HUDEP-2 (cell line): ENCODE measurements around the gene ERCC4.

ENCODE experiments used
- DNase-seq, 76 experiments: peaks; one replicate each; lab custom pipeline; 2025; ENCODE audit not compliant: unreplicated experiment in 76 of 76; lab: John Stamatoyannopoulos, UW

The ERCC4 gene

DNA sequence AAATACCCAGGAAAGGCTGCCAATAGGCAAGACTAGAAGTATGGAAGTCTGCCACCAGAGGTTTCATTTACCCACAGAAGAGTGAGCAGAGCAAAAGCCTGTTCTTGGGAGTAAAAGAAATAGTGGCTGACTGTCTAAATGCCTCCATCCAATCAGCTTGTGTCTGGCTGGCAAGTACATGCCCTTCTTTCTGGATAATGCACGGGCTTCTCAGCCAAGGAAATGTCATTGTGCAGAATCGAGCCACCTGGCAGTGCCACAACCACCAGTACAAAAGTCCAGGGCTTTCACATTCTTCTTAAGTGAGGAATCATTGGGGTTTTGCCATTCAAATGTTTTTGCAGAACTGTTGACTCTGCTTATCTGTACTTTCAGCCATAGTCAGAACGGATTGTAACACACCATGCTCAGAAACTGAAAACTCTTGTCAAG, 10.1 kb upstream of the ERCC4 start:
- DNase-seq = no peak

DNA sequence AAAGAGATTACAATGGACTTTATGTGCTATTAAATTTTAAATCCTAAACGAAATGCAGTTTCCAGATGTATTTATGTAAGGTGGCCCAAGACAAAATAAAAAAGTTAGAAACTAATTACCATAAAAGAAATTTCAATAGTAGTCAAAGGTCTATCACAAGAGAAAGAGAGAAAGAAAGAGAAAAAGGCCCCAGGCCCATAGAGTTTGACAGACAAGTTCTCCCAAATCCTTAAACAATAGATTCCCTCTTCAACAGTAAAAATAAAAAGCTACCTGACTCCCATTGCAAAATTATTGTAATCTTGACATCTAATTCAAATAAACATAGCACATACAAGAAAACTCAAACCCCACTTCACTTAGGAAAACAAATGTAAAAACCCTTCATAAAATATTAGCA, 8.6 kb upstream of the ERCC4 start:
- DNase-seq = no peak

DNA sequence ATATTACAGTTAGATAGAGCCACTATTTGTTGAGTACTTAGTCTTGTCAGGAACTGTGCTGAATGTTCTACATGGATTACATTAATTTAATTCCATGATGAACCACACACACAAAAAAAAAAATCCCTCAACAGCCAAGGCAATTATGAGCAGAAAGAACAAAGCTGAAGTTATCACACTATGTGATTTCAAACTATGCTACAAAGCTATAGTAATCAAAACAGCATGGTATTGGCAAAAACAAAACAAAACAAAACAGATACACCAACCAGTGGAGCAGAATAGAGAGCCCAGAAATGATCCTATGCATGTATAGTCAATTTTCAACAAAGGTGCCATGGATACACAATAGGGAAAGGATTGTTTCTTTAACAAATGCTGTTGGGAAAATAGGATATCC, 8.1 kb upstream of the ERCC4 start:
- no peak for DNase-seq

DNA sequence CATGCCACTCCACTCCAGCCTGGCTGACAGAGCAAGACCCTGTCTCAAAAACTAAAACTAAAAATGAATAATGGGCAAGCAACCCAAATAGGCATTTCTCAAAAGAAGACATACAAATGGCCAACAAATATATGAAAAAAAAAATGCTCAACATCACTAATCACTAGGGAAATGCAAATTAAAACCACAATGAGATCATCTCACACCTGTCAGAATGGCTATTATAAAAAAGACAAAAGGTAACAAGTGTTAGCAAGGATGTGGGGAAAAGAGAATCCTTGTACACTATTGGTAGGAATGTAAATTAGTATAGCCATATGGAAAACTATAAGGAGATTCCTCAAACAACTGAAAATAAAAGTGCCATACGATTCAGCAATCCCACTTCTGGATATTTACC, 7.1 kb upstream of the ERCC4 start:
- no peak for DNase-seq

DNA sequence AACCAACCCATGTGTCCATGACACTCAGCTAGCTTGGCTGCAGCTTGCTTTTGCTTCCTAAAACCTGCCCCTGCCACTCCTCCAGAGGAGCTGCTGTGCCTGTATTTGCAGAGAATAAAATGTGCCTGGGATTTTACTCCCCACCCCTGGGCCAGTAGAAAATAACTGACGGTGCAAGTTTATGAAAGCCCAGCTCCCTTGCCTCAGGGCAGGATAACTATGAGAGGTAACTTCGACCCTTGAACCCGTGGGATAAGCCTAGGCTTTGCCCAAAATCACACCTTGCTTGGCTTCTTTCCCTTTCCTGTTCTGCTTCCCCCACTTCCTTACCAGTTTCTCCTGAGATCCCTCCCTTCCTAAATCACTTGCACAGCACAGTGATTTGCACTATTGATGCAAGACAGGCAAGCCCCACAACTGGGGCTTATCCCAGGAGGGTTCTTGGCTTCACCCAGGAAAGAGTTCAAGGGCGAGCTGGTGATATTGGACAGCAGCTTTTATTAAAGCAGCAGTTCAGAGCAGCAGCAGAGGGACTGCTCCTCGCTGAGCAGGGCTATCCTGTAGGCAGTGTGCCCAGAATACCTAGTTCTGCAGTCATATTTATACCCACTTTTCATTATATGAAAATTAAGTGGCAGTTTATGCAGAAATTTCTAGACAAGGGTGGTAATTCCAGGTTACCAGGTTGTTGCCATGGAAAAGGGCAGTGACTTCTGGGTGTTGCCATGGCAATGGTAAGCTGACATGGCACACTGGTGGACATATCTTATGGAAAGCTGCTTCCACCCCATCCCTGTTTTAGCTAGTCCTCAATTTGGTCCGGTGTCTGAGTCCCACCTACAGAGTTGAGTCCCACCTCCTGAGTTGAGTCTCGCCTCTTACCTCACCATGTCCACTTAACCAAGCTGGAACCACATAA, 6.3 kb upstream of the ERCC4 start:
- no peak for DNase-seq

DNA sequence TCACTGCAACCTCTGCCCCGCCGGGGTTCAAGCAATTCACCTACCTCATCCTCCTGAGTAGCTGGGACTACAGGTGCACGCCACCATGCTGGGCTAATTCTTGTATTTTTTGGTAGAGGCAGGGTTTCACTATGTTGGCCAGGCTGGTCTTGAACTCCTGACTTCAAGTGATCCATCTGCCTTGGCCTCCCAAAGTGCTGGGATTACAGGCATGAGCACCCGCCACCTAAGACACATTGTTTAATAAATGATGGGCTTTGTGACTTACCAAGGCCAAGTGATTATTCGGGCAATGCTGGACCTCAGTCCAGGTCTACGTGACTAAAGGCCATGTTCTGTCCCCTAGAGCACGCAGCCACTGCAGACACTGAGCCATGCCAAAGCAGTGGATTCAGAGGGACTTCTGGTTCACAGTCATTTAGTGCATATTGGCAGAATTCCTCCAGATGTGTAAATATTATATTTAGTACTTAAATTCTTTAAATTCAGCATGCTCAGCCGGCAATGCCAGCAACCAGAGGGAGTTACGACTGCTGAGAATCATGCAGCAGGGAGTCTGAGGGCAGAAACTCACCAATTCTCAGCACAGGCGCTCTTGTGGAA, 4.8 kb upstream of the ERCC4 start:
- no peak for DNase-seq

DNA sequence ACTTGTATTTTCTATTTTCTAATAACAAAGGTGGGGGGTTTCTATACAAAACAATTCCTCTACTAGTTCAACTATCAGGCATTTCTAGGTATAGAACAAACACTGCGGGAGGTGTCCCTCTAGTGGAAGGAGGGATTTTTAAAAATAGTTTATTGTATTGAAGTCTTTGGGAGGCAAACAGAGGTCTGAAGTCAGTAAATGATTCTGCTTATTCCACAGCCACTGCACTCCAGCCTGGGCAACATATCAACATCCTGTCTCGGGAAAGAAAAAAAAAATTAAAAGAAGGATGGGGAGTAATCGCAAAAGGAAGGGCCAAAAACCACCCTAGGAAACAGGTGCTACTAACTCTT, 648 bp upstream of the ERCC4 start:
- DNase-seq = peak in 25 of 76 experiments; percentile 5 to 73 (median 37)

DNA sequence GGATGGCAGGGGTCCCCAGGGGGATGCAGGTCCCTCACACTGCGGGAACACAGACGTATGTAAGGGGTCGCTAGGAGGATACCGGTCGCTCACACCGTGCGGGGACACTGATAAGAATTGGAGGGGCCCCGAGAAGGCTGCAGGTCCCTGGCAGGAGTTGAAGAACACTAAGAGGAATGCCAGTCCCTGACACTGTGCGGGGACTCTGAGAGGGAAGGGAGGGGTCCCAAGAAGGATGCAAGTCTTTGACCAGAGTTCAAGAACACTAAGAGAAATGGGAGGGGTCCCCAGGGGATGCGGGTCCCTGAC, 510 bp downstream of the ERCC4 start:
- DNase-seq = no peak

DNA sequence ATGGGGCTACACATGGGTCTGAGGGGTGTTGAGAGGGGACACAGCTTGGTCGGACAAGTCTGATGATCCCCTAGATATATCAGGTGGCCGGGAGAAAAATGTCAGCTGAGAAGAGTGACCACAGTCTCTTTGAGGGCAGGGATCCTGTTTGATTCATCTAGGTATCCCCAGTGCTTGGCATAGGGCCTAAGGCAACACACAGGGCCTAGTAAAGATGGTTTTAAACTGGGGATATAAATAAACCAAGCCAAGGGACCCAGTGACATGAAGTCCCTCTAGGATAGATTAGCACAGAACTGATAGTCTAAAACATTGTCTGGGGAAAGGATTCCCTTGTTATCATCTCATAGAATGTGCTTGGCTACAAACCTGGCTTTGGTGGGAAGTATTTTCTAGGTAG, 1.4 kb downstream of the ERCC4 start:
- DNase-seq = no peak

DNA sequence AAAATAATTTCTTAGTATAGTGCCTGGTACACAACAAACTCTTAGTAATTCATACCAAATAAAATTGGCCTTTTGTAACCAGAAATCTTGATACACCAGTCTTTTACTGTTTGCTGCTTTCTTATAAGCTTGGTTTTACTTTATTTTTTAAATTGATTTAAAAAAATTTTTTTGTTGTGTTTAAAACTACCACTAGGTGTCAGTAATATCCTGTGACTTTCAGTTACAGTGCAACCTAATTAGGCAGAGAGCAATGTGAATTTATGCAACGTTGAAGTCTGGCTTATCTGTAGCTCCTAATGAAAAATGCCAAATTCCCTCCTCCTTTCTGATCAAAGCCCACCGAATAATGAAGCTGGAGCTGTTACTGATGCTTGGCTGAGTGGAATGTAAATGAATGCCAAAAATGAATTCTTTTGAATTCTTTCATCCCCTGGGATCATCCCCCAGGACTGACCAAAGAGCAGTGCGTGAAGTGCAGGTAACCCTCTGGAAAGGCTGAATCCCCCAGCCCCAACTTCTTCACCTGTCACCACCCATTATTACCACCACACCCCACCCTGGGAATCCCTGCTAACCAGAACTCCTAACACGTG, 3.8 kb downstream of the ERCC4 start:
- peak in 16 of 76 experiments; percentile 3 to 51 (median 20) for DNase-seq

DNA sequence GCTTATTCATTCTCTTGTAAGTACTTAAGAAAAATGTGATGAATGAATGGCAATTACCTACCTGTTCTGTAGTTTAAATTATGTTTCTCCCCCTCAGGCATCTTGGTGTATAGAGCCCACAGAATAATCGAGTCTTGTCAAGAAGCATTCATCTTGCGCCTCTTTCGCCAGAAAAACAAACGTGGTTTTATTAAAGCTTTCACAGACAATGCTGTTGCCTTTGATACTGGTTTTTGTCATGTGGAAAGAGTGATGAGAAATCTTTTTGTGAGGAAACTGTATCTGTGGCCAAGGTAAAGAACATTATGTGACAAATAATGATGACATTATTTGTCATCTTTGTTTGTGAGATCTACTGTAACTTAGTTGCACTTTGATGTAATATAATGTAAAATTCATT, 6.5 kb downstream of the ERCC4 start:
- DNase-seq = no peak

DNA sequence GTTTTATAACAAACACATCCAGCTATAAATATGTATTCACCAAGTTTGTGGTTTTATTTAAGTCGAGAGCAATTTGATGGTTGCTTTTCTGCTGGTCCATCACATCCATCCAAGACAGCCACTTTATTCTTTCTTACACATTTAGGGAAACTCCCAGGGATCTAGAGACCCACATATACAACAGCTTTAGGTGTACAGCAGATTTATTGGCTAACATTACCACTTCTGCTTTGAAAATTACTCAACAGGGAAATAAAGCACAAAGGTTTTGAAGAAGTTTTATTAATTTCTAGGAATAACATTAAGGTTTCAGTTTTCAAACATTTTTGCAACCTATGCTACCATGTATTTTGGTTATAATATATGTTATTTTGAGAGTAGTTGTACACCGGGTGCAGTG, 6.9 kb downstream of the ERCC4 start:
- no peak for DNase-seq

DNA sequence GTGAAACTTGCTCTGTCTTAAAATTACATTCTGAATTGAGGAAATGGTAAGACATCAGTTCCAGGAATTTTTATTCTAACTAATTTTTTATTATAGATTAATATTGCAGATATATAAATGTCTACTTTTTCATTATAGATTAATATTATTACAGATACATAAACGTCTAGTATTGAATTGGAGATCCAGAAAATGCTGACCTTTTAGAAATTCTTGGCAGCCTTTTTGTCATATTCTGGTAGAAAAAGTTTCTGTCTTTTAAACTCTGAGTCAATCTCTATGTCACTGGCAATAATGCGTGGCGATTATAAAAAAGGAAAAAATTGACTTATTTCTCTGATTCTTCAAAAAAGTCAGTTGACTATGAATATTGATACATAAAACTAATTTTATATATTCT, 8.7 kb downstream of the ERCC4 start:
- no peak for DNase-seq

DNA sequence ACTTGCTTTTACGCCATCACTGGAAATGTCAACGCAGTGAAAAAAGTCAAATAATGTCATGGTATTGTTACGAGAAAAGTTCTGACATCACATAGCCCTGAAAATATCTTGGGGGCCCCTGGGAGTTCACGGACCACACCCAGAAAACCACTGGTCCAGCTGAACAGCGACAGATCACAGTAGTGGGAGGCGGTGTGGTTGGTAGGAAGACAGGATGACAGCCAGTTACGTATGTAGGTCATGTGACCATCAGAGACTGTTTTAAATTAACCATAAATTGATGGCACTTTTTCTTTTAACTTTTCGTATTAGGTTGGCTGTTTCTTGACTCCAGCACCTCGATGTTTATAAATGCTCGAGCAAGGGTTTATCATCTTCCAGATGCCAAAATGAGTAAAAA, 11.9 kb downstream of the ERCC4 start:
- DNase-seq = no peak

DNA sequence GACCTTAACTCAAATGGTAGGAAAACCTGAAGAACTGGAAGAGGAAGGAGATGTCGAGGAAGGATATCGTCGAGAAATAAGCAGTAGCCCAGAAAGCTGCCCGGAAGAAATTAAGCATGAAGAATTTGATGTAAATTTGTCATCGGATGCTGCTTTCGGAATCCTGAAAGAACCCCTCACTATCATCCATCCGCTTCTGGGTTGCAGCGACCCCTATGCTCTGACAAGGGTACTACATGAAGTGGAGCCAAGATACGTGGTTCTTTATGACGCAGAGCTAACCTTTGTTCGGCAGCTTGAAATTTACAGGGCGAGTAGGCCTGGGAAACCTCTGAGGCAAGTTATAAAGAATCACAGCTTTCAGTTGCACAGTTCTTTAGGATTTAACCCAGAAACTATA, 15.5 kb downstream of the ERCC4 start:
- peak in 8 of 76 experiments; percentile 2 to 32 (median 6) for DNase-seq

DNA sequence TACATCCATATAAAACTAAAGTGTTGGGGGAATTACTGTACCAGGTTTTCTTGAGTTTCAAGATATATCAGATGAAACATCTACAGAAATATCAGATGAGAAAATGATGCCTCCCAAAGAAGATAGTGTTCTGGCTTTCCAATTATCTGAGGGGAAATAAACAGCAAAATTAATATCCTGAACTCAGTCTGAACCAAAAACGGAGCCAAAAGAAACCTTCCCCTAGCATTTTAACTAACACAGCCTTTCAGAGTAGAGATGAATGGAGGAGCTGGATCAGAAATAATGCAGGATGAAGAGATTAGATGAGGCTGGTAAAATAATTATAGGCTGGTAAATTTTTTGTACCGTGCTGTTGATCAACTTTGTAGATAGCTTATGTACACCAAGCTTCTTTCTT, 16.2 kb downstream of the ERCC4 start:
- no peak for DNase-seq

DNA sequence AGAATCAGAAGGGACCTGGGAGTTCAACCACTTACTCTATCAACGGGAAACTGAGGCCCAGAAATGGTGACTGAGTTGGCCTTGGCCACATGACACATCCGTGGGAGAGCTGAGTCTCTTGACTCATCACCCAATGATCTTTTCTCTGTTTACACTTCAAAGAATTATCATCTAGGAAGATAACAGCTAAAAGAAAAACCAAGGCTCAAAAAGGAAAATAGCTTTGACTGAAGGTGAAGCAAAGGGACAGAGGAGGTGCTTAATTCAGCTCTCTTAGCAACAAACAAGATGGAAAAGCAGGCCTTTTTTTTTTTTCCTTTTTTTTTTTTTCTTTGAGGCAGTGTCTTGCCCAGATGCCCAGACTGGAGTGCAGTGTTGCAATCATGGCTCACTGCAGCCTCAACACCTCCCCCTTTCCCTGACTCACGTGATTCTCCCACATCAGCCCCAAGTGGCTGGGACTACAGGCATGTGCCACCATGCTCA, 16.7 kb downstream of the ERCC4 start:
- DNase-seq = no peak

DNA sequence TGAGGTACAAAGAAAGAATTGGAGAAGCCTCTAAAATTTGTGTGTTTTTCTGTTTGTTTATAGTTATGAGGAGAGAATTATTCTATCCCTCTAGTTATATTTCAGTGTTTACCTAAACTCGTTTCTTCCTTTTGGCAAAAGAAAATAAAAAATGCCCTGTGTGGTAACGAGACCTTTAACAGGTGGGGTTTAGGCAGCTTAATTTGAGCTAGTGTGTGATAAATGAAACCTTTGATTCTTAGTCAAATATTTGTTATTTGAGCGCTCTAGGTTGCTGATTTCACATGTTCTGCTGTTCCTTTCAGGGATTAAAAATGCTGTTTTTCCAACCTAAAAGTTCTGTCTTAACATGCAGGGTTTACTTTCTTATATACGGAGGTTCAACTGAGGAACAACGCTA, 17.5 kb downstream of the ERCC4 start:
- no peak for DNase-seq

DNA sequence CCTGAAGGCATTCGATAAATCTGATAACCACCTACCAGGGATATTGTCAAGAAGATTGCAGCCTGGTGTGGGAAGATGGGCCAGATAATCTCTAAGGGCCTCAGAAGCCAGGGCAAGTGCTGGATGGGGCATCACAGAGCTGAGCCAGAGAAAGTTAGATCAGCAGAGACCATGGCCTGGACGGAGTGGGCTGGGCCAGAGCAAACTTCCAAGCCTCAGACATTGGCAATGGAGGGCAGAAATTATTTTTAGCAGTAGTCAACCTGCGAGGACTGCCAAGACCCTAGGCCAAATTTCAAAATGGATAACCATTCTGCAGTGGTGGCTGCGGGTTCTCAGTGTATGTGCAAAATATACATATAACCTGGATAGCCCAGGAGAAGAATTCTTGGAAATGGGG, 18.5 kb downstream of the ERCC4 start:
- no peak for DNase-seq

DNA sequence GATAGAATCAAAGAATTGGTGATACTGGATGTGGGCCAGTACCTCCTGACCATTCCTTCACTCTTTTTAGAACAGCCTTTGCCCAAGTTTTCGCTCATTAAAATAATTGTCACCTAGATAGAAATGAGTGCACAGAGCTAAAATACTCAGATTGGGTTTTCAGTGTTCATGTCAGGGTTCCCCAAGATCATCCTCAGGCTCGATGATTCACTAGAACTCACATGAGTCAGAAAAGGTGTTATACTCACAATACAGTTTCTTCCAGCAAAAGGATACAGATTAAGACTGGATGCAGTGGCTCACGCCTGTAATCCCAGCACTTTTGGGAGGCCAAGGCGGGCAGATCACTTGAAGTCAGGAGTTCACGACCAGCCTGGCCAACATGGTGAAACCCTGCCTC, 19.9 kb downstream of the ERCC4 start:
- DNase-seq = no peak

DNA sequence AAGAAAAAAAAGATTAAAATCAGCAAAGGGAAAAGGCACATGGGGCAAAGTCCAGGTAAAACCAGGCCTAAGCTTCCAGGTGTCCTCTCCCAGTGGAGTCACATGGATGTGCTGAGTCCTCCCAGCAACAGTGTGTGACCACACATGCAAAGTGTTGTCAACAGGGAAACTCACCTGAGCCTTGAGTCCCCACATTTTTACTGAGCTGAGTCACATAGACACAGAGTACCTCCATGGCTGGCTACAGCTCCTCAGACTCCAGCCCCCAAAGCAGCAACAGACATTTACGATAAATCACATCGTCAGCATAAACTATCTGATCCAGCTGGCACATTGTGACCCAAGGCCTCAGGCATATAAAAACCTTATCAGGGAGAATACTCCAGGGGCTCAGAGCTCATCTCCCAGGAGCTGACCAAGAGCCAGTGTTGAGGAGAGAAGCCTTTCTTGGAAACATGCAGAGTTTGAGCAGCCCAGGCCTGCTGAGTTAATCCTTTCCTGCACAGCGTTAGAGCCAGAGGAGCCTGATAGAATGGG, 20.5 kb downstream of the ERCC4 start:
- DNase-seq = no peak

DNA sequence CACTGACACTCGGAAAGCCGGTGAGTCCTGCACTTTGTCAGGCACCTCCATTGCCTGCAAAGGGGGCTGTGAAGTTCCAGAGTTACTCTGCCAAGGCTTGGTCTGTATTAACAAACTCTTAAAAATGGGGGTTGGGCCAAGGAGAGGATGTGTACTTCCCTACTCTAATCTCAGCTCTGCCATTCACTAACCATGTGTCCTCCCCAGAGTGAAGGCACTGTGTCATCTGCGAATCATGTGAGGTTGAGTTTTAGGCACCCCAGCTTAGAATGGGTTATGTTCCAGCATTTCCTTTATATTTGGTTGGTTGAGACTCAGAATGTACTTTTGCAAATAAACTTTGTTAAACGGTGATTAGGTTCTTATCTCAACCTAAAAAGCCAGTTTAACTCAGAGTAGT, 24.9 kb downstream of the ERCC4 start:
- no peak for DNase-seq
